ENCODE results near the gene SEC14L3. TPM values are rescaled to one million over a fixed set of nuclear protein-coding genes. Genes with fewer than 3 reads are reported as not detected.
A peak's percentile ranks its signal among the peaks of the same experiment; 100 is the strongest.

SEC14L3 gene
- total and polyA plus RNA-seq, 8 donors, result 0.05 TPM; not detected in 7

GRCh38 chr22:30481711-30482110 lies 9.9 kb upstream of the SEC14L3 start:
- no peak overlapping the region for H3K4me3 ChIP-seq
- FAIRE-seq (no peak), DNase-seq (no peak), ATAC-seq (no peak)
- H3K36me3 ChIP-seq, result no peaks in the 10 kb centered on the region
- intact Hi-C loops (cut with DNase I), result no loop called here
- H3K9me3 ChIP-seq, result no peaks in the 10 kb centered on the region
- no peaks in the 10 kb centered on the region for H3K27me3 ChIP-seq
- WGBS, 2 donors, result 85 to 86% methylated on average over 5 of the region's 5 CpGs
- no peaks in the 10 kb centered on the region for H3K4me1 ChIP-seq
- TF ChIP-seq CTCF (IDR thresholded peaks at IDR 0.05), result no peak
- no peak overlapping the region for H3K27ac ChIP-seq

GRCh38 chr22:30479981-30480380 lies 8.2 kb upstream of the SEC14L3 start:
- Histone ChIP-seq H3K9me3 (no peaks in the 10 kb centered on the region), H3K4me3 (no peak overlapping the region), H3K27me3 (no peaks in the 10 kb centered on the region), H3K27ac (no peak overlapping the region), H3K4me1 (no peaks in the 10 kb centered on the region), H3K36me3 (no peaks in the 10 kb centered on the region)
- DNase-seq (no peak), ATAC-seq (no peak), FAIRE-seq (no peak)
- TF ChIP-seq CTCF (IDR thresholded peaks at IDR 0.05), result no peak
- WGBS, 2 donors, result 42 to 57% methylated on average over 2 of the region's 2 CpGs
- intact Hi-C loops (cut with DNase I), result no loop called here

- peak in 1 of 6 donors; percentile 26 for DNase-seq
- WGBS, 2 donors, result 27 to 30% methylated on average over 6 of the region's 6 CpGs
Observed at GRCh38 chr22:30474683-30475424, 3.0 kb upstream of the SEC14L3 start.

GRCh38 chr22:30474121-30474520 lies 2.3 kb upstream of the SEC14L3 start:
- WGBS, 2 donors, result 85 to 94% methylated on average over 4 of the region's 4 CpGs
- intact Hi-C loops (cut with DNase I), result no loop called here
- TF ChIP-seq CTCF (IDR thresholded peaks at IDR 0.05), result no peak
- FAIRE-seq, result no peak
- Histone ChIP-seq H3K27me3 (no peaks in the 10 kb centered on the region), H3K4me1 (no peaks in the 10 kb centered on the region), H3K9me3 (no peaks in the 10 kb centered on the region), H3K36me3 (no peaks in the 10 kb centered on the region), H3K4me3 (no peak overlapping the region), H3K27ac (no peak overlapping the region)
- no peak for DNase-seq
- ATAC-seq, result no peak

More at GRCh38 chr22:30474683-30475424, 3.0 kb upstream of the SEC14L3 start:
- no peak for TF ChIP-seq CTCF (IDR thresholded peaks at IDR 0.05)
- no peaks in the 10 kb centered on the region for H3K4me1 ChIP-seq
- no peaks in the 10 kb centered on the region for H3K36me3 ChIP-seq
- H3K27ac ChIP-seq, result no peak overlapping the region
- no peak overlapping the region for H3K4me3 ChIP-seq
- no peaks in the 10 kb centered on the region for H3K9me3 ChIP-seq
- H3K27me3 ChIP-seq, result no peaks in the 10 kb centered on the region
- FAIRE-seq, result no peak
- intact Hi-C loops (cut with DNase I), result no loop called here
- ATAC-seq, result peak; percentile 48 to 91 (median 82)

GRCh38 chr22:30472994-30473720 lies 1.3 kb upstream of the SEC14L3 start:
- no peaks in the 10 kb centered on the region for H3K4me1 ChIP-seq
- intact Hi-C loops (cut with DNase I), result no loop called here
- no peak overlapping the region for H3K4me3 ChIP-seq
- no peaks in the 10 kb centered on the region for H3K9me3 ChIP-seq
- 77 to 82% methylated on average over 4 of the region's 4 CpGs for WGBS, 2 donors
- TF ChIP-seq CTCF (IDR thresholded peaks at IDR 0.05), result no peak
- no peak for FAIRE-seq
- no peak for ATAC-seq
- no peak for DNase-seq
- no peaks in the 10 kb centered on the region for H3K27me3 ChIP-seq
- H3K36me3 ChIP-seq, result no peaks in the 10 kb centered on the region
- no peak overlapping the region for H3K27ac ChIP-seq

Measured in pancreas (tissue), 10 donors.